Small intestine (tissue), 7 donors: ENCODE measurements around the gene AHCYL2. TPM values are rescaled to one million over a fixed set of nuclear protein-coding genes. Genes with fewer than 3 reads are reported as not detected.
"Not testable (repeated sequence)": the region's sequence is repeated elsewhere in the genome, so short reads cannot be mapped to it uniquely, and the experiment has no call there.

ENCODE experiments used
- DNase-seq, 2 donors: peaks; one replicate each; pipeline versions ENCODE4 v3.0.0 to v3.0.0-alpha.2; 2013
- FAIRE-seq: peaks from 2 replicates; lab custom pipeline; 2012; peaks lifted over from hg19 to GRCh38; lab: Jason Lieb, UNC
- H3K27ac ChIP-seq, 3 donors: one replicate each; pipeline ENCODE4 v1.5.1; 2013; ENCODE audit warnings: low read length in 2 of 3, mild to moderate bottlenecking in 2 of 3, control low read depth in 1 of 3, inconsistent platforms in 1 of 3, low read depth in 1 of 3, moderate library complexity in 1 of 3
- H3K27me3 ChIP-seq, 3 donors: one replicate each; pipeline ENCODE4 v1.6.1; 2013; ENCODE audit warnings: low read length in 3 of 3, inconsistent platforms in 1 of 3; ENCODE audit not compliant: control insufficient read depth in 3 of 3, insufficient read depth in 3 of 3
- H3K36me3 ChIP-seq, 3 donors: one replicate each; pipeline ENCODE4 v1.6.1; 2013; ENCODE audit warnings: low read length in 3 of 3, inconsistent platforms in 1 of 3, low read depth in 1 of 3, mild to moderate bottlenecking in 1 of 3, moderate library complexity in 1 of 3; ENCODE audit not compliant: control insufficient read depth in 3 of 3, insufficient read depth in 2 of 3
- H3K4me1 ChIP-seq, 3 donors: one replicate each; pipeline ENCODE4 v1.6.1; 2013; ENCODE audit warnings: low read length in 2 of 3, inconsistent platforms in 1 of 3, low read depth in 1 of 3, mild to moderate bottlenecking in 1 of 3, moderate library complexity in 1 of 3; ENCODE audit not compliant: control insufficient read depth in 3 of 3, insufficient read depth in 2 of 3
- H3K4me3 ChIP-seq, 3 donors: one replicate each; pipeline ENCODE4 v1.5.1; 2013; ENCODE audit warnings: low read length in 3 of 3, control low read depth in 1 of 3, inconsistent platforms in 1 of 3, low read depth in 1 of 3, mild to moderate bottlenecking in 1 of 3, moderate library complexity in 1 of 3
- H3K9me3 ChIP-seq, 2 donors: one replicate each; pipeline ENCODE4 v1.6.1; 2013; ENCODE audit warnings: low read depth in 1 of 2, low read length in 1 of 2; ENCODE audit not compliant: control insufficient read depth in 2 of 2, insufficient read depth in 1 of 2
- WGBS, 3 donors: extraction: QIAGEN DNeasy Blood & Tissue Kit; methylation state at CpG; one replicate each; pipeline ENCODE4 v1.1.7; 2013; 5-methylcytosine and 5-hydroxymethylcytosine counted together
- polyA plus RNA-seq, 4 donors: library from polyadenylated mRNA; stranded (reverse) in 3 of 4; unstranded in 1 of 4; fragments of 200-250 nt in 3 of 4; fragments of 120-200 nt in 1 of 4; gene quantifications; one replicate each; pipeline versions ENCODE4 v1.2.1 to v1.2.3, GENCODE V29; 2013
- donor health status: healthy with polysubstance abuse.
- donor health status: control.
- donor health status: control.
- donor health status: Bipolar disorder and iron deficiency.
- donor health status: healthy.

AHCYL2 gene
- polyA plus RNA-seq, 4 donors, result 18.2 to 25.4 (median 22.3) TPM

GRCh38 chr7:129439963-129440625, 215.3 kb downstream of the AHCYL2 start:
- WGBS, 3 donors, result 93 to 96% (median 93%) methylated on average over 3 of the region's 3 CpGs
- Histone ChIP-seq H3K4me3 (no peak overlapping the region), H3K9me3 (no peaks in the 10 kb centered on the region), H3K4me1 (peaks cover 0 to under 1% (median 0%) of the 10 kb centered on the region in 3 donors), H3K36me3 (no peaks in the 10 kb centered on the region), H3K27me3 (peaks cover 0 to 11% (median 0%) of the 10 kb centered on the region in 3 donors), H3K27ac (no peak overlapping the region)
- no peak for DNase-seq
- no peak for FAIRE-seq

- Histone ChIP-seq H3K27me3 (no peaks in the 10 kb centered on the region), H3K4me3 (no peak overlapping the region), H3K4me1 (no peaks in the 10 kb centered on the region), H3K9me3 (peaks cover 0 to 8% of the 10 kb centered on the region in 2 donors), H3K36me3 (no peaks in the 10 kb centered on the region), H3K27ac (no peak overlapping the region)
- FAIRE-seq (no peak), DNase-seq (no peak)
- 52 to 62% (median 53%) methylated on average over 2 of the region's 2 CpGs for WGBS, 3 donors
These were observed 218.8 kb downstream of the AHCYL2 start for GRCh38 chr7:129443612-129444011.

- not testable (repeated sequence) for FAIRE-seq, H3K36me3 ChIP-seq, H3K4me3 ChIP-seq, H3K27ac ChIP-seq, H3K27me3 ChIP-seq, DNase-seq, H3K4me1 ChIP-seq
- 91 to 96% (median 94%) methylated on average over 5 of the region's 5 CpGs for WGBS, 3 donors
- peaks cover 0 to 15% of the 10 kb centered on the region in 2 donors for H3K9me3 ChIP-seq
These were observed 219.9 kb downstream of the AHCYL2 start for GRCh38 chr7:129444776-129445175.

GRCh38 chr7:129446925-129447324, 222.1 kb downstream of the AHCYL2 start:
- not testable (repeated sequence) for H3K27ac ChIP-seq, H3K4me3 ChIP-seq, H3K4me1 ChIP-seq, H3K36me3 ChIP-seq, DNase-seq, FAIRE-seq, H3K27me3 ChIP-seq
- H3K9me3 ChIP-seq, result peaks cover 0 to 15% of the 10 kb centered on the region in 2 donors
- whole genome bisulfite sequencing, 3 donors, result 44 to 68% (median 47%) methylated on average over 2 of the region's 2 CpGs

- 97 to 98% (median 98%) methylated on average over 6 of the region's 6 CpGs for WGBS, 3 donors
- not testable (repeated sequence) for DNase-seq, H3K27ac ChIP-seq, H3K4me1 ChIP-seq, H3K4me3 ChIP-seq, FAIRE-seq, H3K27me3 ChIP-seq, H3K36me3 ChIP-seq
- H3K9me3 ChIP-seq, result peaks cover 0 to 15% of the 10 kb centered on the region in 2 donors
These were observed 222.6 kb downstream of the AHCYL2 start for GRCh38 chr7:129447445-129447844.

GRCh38 chr7:129448608-129449007, 223.8 kb downstream of the AHCYL2 start:
- not testable (repeated sequence) for H3K27me3 ChIP-seq, H3K27ac ChIP-seq, H3K4me1 ChIP-seq, H3K4me3 ChIP-seq, DNase-seq, H3K36me3 ChIP-seq, FAIRE-seq
- H3K9me3 ChIP-seq, result peaks cover 0 to 15% of the 10 kb centered on the region in 2 donors
- 93 to 94% (median 94%) methylated on average over 2 of the region's 2 CpGs for WGBS, 3 donors

GRCh38 chr7:129450295-129450694, 225.5 kb downstream of the AHCYL2 start:
- Histone ChIP-seq H3K27me3 (no peaks in the 10 kb centered on the region), H3K27ac (no peak overlapping the region), H3K36me3 (no peaks in the 10 kb centered on the region), H3K9me3 (peaks cover 0 to 15% of the 10 kb centered on the region in 2 donors), H3K4me3 (no peak overlapping the region), H3K4me1 (no peaks in the 10 kb centered on the region)
- no peak for FAIRE-seq
- no peak for DNase-seq

GRCh38 chr7:129452589-129453231, 227.9 kb downstream of the AHCYL2 start:
- Histone ChIP-seq H3K27me3 (no peaks in the 10 kb centered on the region), H3K36me3 (no peaks in the 10 kb centered on the region), H3K4me3 (no peak overlapping the region), H3K27ac (no peak overlapping the region), H3K4me1 (no peaks in the 10 kb centered on the region), H3K9me3 (peaks cover 0 to 15% of the 10 kb centered on the region in 2 donors)
- FAIRE-seq, result no peak
- no peak for DNase-seq
- 66 to 81% (median 79%) methylated on average over 2 of the region's 2 CpGs for WGBS, 3 donors
